Glutamatergic neuron (in vitro differentiated cells): ENCODE measurements around the gene STMN3. TPM values are rescaled to one million over a fixed set of nuclear protein-coding genes. Genes with fewer than 3 reads are reported as not detected.

Experiments
- DNase-seq: peaks from one replicate; pipeline ENCODE4 v3.0.0; 2022
- H3K27ac Mint-ChIP-seq: one replicate; pipeline ENCODE4 v1.8.0; 2020; ENCODE audit warnings: mild to moderate bottlenecking, mixed read lengths, inconsistent platforms; ENCODE audit not compliant: unreplicated experiment
- H3K27me3 Mint-ChIP-seq: one replicate; pipeline ENCODE4 v1.8.0; 2020; ENCODE audit warnings: mild to moderate bottlenecking, moderate library complexity, mixed read lengths, inconsistent platforms; ENCODE audit not compliant: unreplicated experiment
- H3K36me3 Mint-ChIP-seq: one replicate; pipeline ENCODE4 v1.8.0; 2020; ENCODE audit warnings: mild to moderate bottlenecking, mixed read lengths, inconsistent platforms; ENCODE audit not compliant: unreplicated experiment
- H3K4me1 Mint-ChIP-seq: one replicate; pipeline ENCODE4 v1.8.0; 2020; ENCODE audit warnings: mild to moderate bottlenecking, low read depth, mixed read lengths, inconsistent platforms; ENCODE audit not compliant: unreplicated experiment
- H3K4me3 Mint-ChIP-seq: one replicate; pipeline ENCODE4 v1.8.0; 2020; ENCODE audit warnings: mild to moderate bottlenecking, mixed read lengths, inconsistent platforms; ENCODE audit not compliant: unreplicated experiment
- H3K9me3 Mint-ChIP-seq: one replicate; pipeline ENCODE4 v1.8.0; 2020; ENCODE audit warnings: mild to moderate bottlenecking, moderate library complexity, mixed read lengths, inconsistent platforms; ENCODE audit not compliant: unreplicated experiment
- CTCF ChIP-seq: fragments of 200-600 bp; sonication (generic); IDR thresholded peaks from one replicate; pipeline ENCODE4 v1.5.0; 2021; ENCODE audit not compliant: partially characterized antibody, unreplicated experiment
- total RNA-seq: library from RNA; stranded (reverse); fragmentation: NEBNext Ultra II Directional; extraction: Animal tissue kit (Norgen Biotek cat#: 25700); gene quantifications from one replicate; pipeline ENCODE4 v1.2.1, GENCODE V29; 2021; ENCODE audit not compliant: unreplicated experiment

Gene STMN3
- total RNA-seq, 1 donor from 2014 or later = 459 TPM

GRCh38 chr20:63691711-63692435 lies 38.6 kb upstream of the STMN3 start:
- H3K27ac Mint-ChIP-seq = no peak overlapping the region
- H3K9me3 Mint-ChIP-seq = peaks cover 3% of the 10 kb centered on the region
- no peaks in the 10 kb centered on the region for H3K36me3 Mint-ChIP-seq
- no peaks in the 10 kb centered on the region for H3K4me1 Mint-ChIP-seq
- peaks cover 7% of the 10 kb centered on the region for H3K27me3 Mint-ChIP-seq
- no peak overlapping the region for H3K4me3 Mint-ChIP-seq
- no peak for TF ChIP-seq CTCF
- peak; percentile 7 for DNase-seq

- H3K27ac Mint-ChIP-seq = no peak overlapping the region
- no peak overlapping the region for H3K4me3 Mint-ChIP-seq
- peak; percentile 26 for DNase-seq
- H3K9me3 Mint-ChIP-seq = peaks cover 3% of the 10 kb centered on the region
- H3K4me1 Mint-ChIP-seq = no peaks in the 10 kb centered on the region
- peaks cover 7% of the 10 kb centered on the region for H3K27me3 Mint-ChIP-seq
- TF ChIP-seq CTCF = no peak
- no peaks in the 10 kb centered on the region for H3K36me3 Mint-ChIP-seq
Measured at GRCh38 chr20:63690898-63691710, 37.9 kb upstream of the STMN3 start.

GRCh38 chr20:63690003-63690897 lies 37.0 kb upstream of the STMN3 start:
- no peaks in the 10 kb centered on the region for H3K4me1 Mint-ChIP-seq
- TF ChIP-seq CTCF = no peak
- no peak overlapping the region for H3K27ac Mint-ChIP-seq
- no peak overlapping the region for H3K4me3 Mint-ChIP-seq
- no peaks in the 10 kb centered on the region for H3K36me3 Mint-ChIP-seq
- peaks cover 7% of the 10 kb centered on the region for H3K27me3 Mint-ChIP-seq
- no peak for DNase-seq
- peaks cover 6% of the 10 kb centered on the region for H3K9me3 Mint-ChIP-seq

GRCh38 chr20:63689046-63690002 lies 36.1 kb upstream of the STMN3 start:
- Mint-ChIP-seq H3K4me3 (no peak overlapping the region), H3K36me3 (no peaks in the 10 kb centered on the region), H3K27me3 (peaks cover 7% of the 10 kb centered on the region), H3K4me1 (no peaks in the 10 kb centered on the region), H3K9me3 (peaks cover 6% of the 10 kb centered on the region), H3K27ac (no peak overlapping the region)
- DNase-seq = no peak
- no peak for TF ChIP-seq CTCF
